HG02840 (cell line): ENCODE measurements around the gene SCAPER.
"Not testable (repeated sequence)": the region's sequence is repeated elsewhere in the genome, so short reads cannot be mapped to it uniquely, and the experiment has no call there.

ENCODE experiments used
- ATAC-seq: cut with Tn5 transposase; IDR thresholded peaks from one replicate; pipeline ENCODE4 v1.9.1; 2021; ENCODE audit warnings: mild to moderate bottlenecking, moderate library complexity, moderate number of reproducible peaks; ENCODE audit not compliant: unreplicated experiment, low FRiP score

Gene SCAPER

DNA sequence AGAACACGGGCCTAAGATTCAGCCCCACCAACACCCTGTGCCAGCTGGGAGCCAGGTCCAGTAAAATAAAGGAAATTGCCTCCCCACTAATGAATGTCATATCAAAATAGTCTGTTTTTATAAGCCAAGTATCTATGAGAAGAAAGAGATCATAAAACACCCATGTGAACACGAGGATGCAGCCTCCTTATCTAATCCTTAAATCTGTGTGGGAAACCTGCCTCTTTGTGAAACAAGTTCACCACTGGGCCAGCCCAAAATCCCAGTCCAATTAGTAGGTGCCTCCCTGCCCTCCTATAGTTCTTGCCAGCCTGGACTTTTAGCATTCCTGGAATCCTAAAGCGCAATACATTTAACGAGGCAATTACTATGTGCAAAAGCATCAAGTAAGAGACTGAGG lies 42.0 kb downstream of the SCAPER start:
- ATAC-seq = no peak

DNA sequence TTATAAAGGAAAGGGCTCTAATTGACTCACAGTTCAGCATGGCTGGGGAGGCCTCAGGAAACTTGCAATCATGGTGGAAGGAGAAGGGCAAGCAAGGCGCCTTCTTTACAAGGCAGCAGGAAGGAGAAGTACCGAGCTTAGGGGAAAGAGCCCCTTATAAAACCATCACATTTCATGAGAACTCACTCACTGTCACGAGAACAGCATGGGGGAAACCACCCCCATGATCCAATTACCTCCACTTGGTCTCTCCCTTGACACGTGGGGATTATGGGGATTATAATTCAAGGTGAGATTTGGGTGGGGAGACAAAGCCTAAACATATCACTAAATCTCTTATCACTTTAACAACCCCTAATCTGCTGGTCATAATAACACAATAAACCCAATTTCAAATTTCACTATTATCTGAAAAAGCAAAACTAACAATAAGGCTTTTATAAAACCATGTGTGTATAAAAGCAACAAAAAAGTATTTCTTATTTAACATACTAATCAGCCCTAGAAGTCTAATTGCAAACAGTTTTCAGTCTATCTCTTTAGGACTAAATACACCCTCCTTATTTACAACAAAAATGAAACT lies 43.2 kb downstream of the SCAPER start:
- ATAC-seq = no peak

DNA sequence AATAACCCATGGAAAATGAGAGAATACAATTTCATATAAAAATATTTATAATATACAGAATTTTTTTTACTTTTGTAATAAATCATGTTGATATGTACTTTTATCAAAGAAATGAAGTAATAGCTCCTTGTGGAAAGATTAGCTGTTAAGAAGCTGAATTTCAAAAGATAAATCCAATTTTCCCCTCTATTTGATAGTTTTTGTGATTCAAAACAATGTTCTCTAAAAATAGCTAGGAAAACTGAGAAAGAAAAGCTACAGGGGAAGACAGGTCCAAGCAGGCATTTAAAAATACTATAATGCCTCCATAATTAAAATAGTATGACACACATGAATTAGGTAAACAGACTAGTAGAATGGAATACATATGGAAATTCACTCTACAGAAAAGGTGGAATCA lies 44.9 kb downstream of the SCAPER start:
- ATAC-seq = no peak

DNA sequence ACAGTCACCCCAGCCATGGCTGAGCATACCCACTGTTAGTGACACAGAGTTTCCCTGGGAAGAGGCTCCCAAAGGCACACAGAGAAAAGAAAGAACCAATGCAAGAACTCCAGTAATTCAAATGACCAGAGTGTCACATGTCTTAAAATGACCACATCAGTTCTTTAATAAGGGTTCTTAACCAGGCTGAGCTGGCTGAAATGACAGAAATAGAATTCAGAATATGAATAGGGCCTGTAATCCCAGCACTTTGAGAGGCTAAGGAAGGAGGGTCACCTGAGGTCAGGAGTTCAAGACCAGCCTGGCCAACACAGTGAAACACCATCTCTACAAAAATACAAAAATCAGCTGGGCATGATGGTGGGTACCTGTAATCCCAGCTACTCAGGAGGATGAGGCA lies 54.8 kb downstream of the SCAPER start:
- not testable (repeated sequence) for ATAC-seq

DNA sequence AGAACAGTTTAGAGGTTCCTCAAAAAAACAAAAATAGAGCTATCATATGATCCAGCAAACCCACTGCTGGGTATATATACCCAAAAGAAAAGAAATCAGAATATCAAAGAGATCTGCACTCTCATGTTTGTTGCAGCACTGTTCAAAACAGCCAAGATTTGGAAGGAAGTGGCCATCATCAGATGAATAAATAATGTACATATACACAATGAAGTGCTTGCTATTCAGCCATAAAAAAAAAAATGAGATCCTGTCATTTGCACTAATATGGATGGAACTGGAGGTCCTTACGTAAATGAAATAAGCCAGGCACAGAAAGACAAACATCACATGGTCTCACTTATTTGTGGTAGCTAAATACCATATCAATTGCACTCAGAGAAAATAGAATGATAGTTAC lies 58.4 kb downstream of the SCAPER start:
- ATAC-seq = no peak

DNA sequence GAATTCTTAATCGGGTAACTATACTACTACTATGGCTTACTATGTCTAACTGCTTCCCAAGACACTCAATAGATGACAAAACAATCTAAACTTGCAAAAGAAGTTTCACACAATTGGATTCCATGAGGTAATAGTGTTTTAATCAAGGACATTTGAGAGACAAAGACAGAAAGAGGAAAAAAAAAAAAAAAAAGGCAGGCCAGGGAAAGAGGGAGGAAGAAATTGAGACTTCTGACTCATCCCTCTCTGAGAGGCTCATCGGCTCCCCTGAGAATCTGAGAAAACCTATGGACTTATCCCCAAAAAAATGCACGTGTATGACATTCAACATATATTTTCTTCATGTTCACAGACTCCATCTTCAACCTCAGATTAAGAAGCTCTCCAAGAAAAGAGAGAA lies 61.0 kb downstream of the SCAPER start:
- ATAC-seq = no peak

DNA sequence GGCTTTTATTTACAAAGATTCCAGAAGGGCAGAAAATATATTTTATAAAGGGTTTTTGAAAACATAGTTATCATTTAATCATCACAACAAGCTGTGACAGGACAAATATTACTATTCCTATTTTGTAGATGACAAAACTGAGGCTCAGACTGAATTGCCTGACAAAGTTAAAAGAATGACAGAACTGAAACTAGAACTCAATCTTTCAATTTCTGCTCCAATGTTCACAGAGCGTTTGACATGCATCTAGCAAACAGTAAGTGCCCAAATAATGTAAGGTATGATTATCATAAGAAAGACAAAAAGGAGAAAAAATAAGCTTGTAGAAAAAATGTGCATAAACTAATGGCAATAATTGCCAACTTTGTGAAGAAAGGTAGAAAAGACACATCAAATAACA lies 61.9 kb downstream of the SCAPER start:
- no peak for ATAC-seq

DNA sequence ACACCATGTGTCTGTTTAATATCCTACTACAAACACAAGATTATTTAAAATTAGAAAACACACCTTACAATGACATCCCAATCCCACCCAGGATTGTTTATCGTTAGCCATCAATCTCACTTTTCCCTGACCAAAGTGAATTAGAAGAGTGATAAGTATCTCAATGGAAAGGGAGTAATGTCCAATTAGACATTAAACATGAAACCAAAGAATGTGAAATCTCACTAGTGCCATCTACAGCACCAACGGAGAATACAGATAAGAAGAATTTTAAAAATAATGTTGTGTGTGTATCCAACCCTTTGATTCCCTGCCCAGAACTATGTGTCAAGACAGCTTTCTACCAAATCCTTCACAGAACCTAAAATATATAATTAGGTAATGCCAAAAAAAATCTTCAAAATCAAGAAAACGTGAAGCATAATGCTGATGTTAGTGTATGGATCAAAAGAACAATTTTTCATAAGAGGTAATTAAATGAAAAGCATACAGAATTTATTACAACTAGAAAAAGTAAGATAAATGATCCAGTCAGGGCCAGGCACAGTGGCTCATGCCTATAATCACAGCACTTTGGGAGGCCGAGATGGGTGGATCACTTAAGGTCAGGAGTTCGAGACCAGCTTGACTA lies 64.2 kb downstream of the SCAPER start:
- ATAC-seq = no peak

DNA sequence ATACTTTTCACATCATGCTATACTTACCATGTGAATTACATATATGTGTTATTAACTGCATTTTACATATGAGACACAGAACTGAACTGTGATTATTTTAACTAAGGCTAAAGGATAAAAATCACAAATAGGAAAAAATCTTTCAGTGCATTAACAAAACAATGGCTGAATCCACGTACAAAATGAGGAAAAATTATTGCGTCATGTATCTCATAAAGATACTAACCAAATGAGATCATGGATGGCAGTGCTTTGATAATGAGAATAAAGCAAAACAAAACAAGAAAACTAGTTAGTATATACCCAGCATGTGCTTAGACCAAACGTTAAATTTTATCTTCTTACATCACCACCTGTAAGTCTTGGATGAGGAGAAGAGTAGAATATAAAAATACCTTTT lies 66.0 kb downstream of the SCAPER start:
- ATAC-seq = no peak

DNA sequence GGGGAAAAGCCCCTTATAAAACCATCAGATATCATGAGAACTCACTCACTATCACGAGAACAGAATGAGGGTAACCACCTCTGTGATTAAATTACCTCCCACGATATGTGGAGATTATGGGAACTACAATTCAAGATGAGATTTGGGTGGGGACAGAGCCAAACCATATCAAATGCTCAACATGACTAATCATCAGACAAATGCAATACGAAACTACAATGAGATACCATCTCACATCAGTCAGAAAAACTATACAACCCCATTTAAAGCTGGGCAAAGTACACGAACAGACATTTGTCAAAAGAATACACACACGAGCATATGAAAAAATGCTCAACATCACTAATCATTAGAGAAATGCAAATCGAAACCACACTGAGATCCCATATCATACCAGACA lies 67.7 kb downstream of the SCAPER start:
- ATAC-seq = no peak

DNA sequence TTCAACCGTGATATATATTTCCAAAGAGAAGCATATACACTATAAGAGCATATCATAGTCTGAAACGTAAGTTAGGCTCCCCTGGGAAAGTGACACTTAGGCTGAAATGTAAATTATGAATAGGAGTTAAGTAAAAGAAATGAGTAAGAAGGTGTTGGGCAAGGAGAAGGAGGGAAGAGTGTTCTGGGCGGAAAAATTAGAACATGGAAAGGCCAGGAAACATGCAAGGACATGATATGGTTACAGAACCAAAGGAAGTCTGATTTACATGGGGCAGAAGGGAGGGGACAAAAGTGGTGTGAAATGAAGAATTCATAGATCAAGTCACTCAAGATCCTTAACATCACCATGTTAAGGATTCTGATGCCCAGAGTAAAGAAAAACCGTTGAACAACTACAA lies 75.2 kb downstream of the SCAPER start:
- no peak for ATAC-seq

DNA sequence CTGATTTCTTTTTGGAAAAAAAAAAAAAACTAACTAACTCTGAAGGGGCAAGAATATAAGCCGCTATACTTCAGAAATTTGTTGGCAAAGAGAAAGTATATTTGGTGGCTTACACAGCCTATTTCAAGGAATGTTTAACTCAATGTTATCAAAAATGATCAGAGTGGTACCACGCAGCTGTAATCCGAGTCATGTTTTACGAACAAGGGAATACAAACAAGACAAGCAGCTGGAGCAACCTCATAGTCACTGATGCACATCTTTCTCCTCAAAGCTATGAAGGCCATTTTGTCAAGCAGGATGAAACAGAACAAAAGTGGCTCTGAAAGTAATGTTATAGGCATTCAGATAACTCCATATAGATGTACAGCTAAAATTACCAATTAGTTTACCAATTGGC lies 81.2 kb downstream of the SCAPER start:
- ATAC-seq = no peak

DNA sequence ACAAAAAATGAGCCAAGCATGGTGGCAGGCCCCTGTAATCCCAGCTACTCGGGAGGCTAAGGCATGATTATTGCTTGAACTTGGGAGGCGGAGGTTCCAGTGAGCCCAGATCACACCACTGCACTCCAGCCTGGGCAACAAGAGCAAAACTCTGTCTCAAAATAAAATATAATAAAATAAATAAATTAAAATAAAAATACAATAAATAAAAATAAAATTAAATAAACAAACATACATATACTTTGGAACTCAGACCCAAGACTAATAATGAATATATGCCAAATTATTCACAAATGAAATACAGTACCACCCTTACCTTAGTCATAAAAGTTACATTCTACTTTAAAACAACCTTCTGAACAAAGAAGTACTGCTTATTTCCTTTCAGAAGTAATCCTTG lies 81.8 kb downstream of the SCAPER start:
- no peak for ATAC-seq

DNA sequence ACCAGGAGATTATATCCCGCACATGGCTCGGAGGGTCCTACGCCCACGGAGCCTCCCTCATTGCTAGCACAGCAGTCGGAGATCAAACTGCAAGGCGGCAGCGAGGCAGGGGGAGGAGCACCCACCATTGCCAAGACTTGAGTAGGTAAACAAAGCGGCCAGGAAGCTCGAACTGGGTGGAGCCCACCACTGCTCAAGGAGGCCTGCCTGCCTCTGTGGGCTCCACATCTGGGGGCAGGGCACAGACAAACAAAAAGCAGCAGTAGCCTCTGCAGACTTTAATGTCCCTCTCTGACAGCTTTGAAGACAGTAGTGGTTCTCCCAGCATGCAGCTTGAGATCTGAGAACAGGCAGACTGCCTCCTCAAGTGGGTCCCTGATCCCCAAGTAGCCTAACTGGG lies 86.2 kb downstream of the SCAPER start:
- ATAC-seq = not testable (repeated sequence)

DNA sequence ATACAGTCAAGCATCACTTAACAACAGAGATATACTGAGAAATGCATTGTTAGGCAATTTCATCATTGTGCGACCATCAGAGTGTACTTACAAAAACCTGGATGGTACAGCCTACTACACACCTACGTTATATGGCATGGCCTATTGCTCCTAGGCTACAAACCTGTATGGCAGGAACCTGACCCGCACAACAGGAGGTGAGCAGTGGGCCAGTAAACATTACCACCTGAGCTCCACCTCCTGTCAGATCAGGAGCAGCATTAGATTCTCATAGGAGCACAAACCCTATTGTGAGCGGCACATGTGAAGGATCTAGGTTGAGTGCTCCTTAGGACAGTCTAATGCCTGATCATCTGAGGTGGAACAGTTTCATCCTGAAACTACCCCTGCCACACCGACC lies 89.7 kb downstream of the SCAPER start:
- ATAC-seq = no peak

DNA sequence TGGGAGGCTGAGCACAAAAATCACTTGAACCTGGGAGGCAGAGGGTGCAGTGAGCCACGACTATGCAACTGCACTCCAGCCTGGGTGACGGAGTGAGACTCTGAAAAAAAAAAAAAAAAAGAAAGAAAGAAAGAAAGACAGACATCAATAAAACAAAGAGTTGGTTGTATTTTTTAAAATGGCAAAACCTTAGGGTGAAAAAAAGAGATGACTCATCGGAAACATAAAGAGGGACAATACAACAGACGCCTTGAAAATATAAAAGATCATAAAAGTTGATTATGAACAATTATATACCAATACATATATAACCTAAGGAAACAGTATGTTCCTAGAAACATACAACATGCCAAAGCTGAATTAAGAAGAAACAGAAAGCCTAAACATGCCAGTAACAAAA lies 92.8 kb downstream of the SCAPER start:
- no peak for ATAC-seq

DNA sequence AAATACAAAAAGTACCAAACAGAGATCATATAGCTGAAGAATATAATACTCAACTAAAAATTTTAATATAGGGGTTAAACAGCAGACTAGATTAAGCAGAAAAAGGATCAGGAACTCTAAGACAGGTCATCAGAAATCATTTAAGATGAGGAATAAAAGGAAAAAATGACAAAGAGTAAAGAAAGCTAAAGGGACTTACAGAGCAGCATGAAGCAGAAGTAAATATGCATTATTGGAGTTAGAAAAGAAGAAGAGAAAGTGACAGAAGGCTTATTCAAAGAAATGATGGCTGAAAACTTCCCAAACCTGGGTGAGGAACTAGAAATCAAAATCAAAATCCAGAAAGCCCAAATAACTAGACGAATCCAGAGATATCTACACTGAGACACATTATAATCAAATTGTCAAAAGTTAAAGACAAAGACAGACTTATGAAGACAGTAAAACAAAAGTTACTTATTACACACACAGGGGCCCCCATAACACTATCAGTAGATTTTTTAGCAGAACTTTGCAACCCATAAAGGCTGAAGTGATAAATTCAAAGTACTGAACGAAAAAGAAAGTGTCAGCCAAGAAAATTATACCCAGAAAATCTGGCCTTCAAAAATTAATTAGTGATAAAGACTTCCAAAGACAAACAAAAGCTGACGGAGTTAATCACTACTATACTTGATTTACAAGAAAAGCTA lies 95.6 kb downstream of the SCAPER start:
- ATAC-seq = no peak

DNA sequence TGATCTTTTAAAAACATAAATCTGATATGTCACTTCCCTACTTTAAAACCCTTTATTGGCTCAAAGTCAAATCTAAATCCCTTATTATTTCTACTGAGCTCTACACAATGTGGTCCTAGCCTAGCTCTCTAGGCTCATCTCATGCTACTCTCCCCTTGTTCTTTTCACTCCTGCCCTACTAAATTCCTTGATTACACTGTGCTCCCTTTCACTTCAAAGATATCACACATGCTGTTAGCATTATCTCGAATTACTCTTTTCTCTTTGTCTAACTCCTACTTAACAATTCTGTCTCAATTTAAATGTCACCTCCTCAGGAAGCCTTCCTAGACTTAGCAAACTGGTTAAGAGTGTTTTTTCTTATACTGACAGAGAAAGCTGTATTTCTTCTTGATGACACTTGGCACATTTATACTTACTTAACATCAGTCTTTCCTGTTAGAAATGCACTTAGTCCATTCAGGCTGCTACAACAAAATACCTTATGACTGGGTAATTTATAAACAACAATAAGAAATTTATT lies 102.0 kb downstream of the SCAPER start:
- no peak for ATAC-seq

DNA sequence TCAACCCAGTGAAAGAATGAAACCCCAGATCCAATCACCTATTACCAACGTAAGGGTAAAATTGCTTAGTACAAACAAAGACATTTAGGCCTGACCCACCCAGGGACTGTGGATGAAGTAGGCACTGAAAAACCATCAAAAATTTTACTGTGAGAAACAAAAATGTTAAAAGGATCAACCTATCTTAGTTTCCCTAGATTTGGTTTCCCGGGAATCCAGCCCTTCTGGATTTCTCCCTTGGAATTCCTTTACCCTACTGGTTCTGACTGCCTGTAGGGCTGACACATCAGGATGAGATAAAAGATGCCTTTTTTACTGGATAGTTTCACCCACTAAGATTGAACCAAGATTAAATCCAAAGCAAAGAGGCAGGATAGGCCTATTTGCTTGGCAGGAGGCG lies 102.7 kb downstream of the SCAPER start:
- ATAC-seq = no peak

DNA sequence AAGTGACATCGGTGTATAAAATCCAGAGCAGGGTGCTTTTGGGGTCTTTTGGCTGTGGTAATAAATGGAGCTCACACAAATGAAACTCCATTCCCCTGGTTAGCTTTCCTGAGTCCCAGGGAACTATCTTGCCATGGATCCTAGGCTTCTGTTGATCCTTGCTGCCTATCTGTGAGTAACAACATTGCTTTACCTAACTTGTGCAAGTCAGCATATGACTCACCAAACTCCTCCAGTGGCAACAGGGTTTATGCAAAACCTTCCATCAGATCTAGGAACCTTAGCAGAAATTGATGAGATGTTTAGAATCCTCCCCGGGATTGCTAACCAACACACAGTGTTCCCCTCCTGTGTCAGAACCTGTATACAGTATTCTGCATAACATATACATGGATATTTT lies 105.4 kb downstream of the SCAPER start:
- no peak for ATAC-seq

DNA sequence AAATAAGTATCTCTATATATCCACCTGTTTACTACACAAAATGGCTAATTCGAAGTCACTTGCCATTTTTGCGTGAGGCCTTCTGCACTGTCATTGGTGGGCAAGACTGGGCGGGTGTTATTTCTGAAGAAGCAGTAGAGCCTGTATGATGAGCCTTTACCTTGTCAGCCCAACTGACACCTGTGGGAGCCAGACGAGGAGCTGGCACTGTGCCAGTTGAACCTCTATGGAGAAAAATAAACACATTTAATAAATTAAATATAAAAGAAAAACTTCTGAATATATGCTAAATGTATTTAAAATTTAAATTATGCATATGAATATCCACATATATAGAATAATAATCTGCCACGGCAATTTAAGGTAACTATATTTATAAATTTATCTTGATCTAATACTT lies 109.9 kb downstream of the SCAPER start:
- no peak for ATAC-seq

DNA sequence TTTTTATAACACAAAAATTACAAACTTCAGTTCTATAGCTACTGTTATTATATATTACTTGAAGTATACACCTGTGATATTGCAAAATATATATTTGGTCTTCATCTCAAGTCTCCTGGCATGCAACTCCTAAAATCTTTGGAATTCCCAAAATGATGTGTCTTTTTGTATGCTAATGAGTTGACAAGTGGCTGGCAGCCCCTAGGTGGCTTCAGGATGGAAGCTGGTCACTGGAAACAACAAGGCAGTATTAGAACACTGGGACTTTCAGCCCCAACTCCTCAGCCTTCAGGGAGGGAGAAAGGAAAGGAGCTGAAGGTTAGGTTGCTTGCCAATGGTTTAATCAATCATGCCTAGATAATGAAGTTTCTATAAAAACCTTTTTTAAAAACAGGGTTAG lies 112.0 kb downstream of the SCAPER start:
- no peak for ATAC-seq
